HCT116 (cell line): ENCODE results near the gene TCAP. TPM values are rescaled to one million over a fixed set of nuclear protein-coding genes. Genes with fewer than 3 reads are reported as not detected.

Source experiments
- ATAC-seq: fragments of 200-7000 bp; cut with Tn5 transposase; 2 replicates; pipeline ENCODE4 v1.9.1; 2020; ENCODE audit warnings: mild to moderate bottlenecking, moderate library complexity
- BruUV-seq: library from RNA; stranded (reverse); fragments of 400-500 nt; replicated peaks from 2 replicates; lab custom pipeline; 2021; lab: Mats Ljungman, UMichigan
- CTCF ChIA-PET: fragments of 300-600 bp; sonication (Branson Sonifier 250); formaldehyde crosslinking; loops from one replicate; lab custom pipeline; 2021; ENCODE audit warnings: antibody characterized with exemption; lab: Charles Lee
- POLR2A ChIA-PET: fragments of 300-600, 350-600 bp; sonication (Branson Sonifier 250); formaldehyde crosslinking; loops from one replicate; lab custom pipeline; 2021; ENCODE audit warnings: antibody characterized with exemption; lab: Charles Lee
- RAD21 ChIA-PET, 2 experiments: fragments of 300-600 bp; sonication (Branson Sonifier 250); formaldehyde crosslinking; loops; one replicate each; lab custom pipeline; 2023; ENCODE audit warnings: low total read pairs in 2 of 2; ENCODE audit not compliant: uncharacterized antibody in 2 of 2, unreplicated experiment in 2 of 2, low non-redundant PET in 1 of 2; lab: Charles Lee
- DNase-seq: peaks from one replicate; pipeline ENCODE4 v3.0.0-alpha.2; 2010; ENCODE audit warnings: low read depth, low spot score
- H2AFZ ChIP-seq: fragments of 200-600 bp; shearing (Covaris generic), sonication (generic); 2 replicates; pipeline ENCODE4 v1.6.1; 2017; ENCODE audit warnings: low read depth, mixed run types, mixed read lengths, antibody characterized with exemption, low read length; ENCODE audit not compliant: poor library complexity, severe bottlenecking
- H3K27ac ChIP-seq: 2 replicates; pipeline ENCODE4 v1.5.1; 2012; ENCODE audit warnings: low read depth, low read length
- H3K27me3 ChIP-seq: fragments of 200-600 bp; sonication (generic); 2 replicates; pipeline ENCODE4 v1.6.1; 2016; ENCODE audit warnings: mixed run types, low read length, mixed read lengths; ENCODE audit not compliant: insufficient read depth
- H3K36me3 ChIP-seq, 2 experiments: fragments of 200-500 bp in 1 of 2; fragments of 200-600 bp in 1 of 2; sonication (Bioruptor generic) in 1 of 2; sonication (generic) in 1 of 2; 2 replicates each; pipeline versions ENCODE4 v1.5.1 to v1.6.1; 2014 to 2016; ENCODE audit warnings: low read length in 2 of 2, inconsistent platforms in 1 of 2, mixed read lengths in 1 of 2, mixed run types in 1 of 2; ENCODE audit not compliant: insufficient read depth in 2 of 2, control insufficient read depth in 1 of 2
- H3K4me1 ChIP-seq, 2 experiments: fragments of 200-600 bp in 1 of 2; sonication (generic) in 1 of 2; 2 replicates each; pipeline versions ENCODE4 v1.5.1 to v1.6.1; 2012 to 2017; ENCODE audit warnings: low read length in 2 of 2, inconsistent platforms in 1 of 2, mild to moderate bottlenecking in 1 of 2, mixed read lengths in 1 of 2, mixed run types in 1 of 2, moderate library complexity in 1 of 2; ENCODE audit not compliant: insufficient read depth in 2 of 2, control insufficient read depth in 1 of 2
- H3K4me2 ChIP-seq: fragments of 200-600 bp; sonication (generic); 2 replicates; pipeline ENCODE4 v1.6.1; 2017; ENCODE audit warnings: mixed run types, low read length, mixed read lengths
- H3K4me3 ChIP-seq, 2 experiments: fragments of 200-600 bp in 1 of 2; sonication (generic) in 1 of 2; replicated peaks in 1 of 2; 2 replicates each; pipeline ENCODE4 v1.5.1; 2011 to 2016; ENCODE audit warnings: low read length in 2 of 2, control low read depth in 1 of 2, low read depth in 1 of 2, mild to moderate bottlenecking in 1 of 2, mixed read lengths in 1 of 2, mixed run types in 1 of 2
- H3K79me2 ChIP-seq: fragments of 200-600 bp; sonication (generic); 2 replicates; pipeline ENCODE4 v1.6.1; 2017; ENCODE audit warnings: mild to moderate bottlenecking, mixed run types, low read length, moderate library complexity, mixed read lengths; ENCODE audit not compliant: insufficient read depth
- H3K9ac ChIP-seq: fragments of 200-600 bp; sonication (generic); 2 replicates; pipeline ENCODE4 v1.6.1; 2016; ENCODE audit warnings: low read length, mixed read lengths
- H3K9me2 ChIP-seq: fragments of 200-600 bp; sonication (generic), shearing (Covaris generic); 2 replicates; pipeline ENCODE4 v1.6.1; 2017; ENCODE audit warnings: mixed run types, mild to moderate bottlenecking, moderate library complexity; ENCODE audit not compliant: insufficient read depth
- H3K9me3 ChIP-seq, 2 experiments: fragments of 200-500 bp in 1 of 2; fragments of 200-600 bp in 1 of 2; sonication (Bioruptor generic) in 1 of 2; sonication (generic) in 1 of 2; 2 replicates each; pipeline ENCODE4 v1.6.1; 2014 to 2017; ENCODE audit warnings: low read length in 2 of 2, mixed read lengths in 2 of 2, inconsistent platforms in 1 of 2, low read depth in 1 of 2, mild to moderate bottlenecking in 1 of 2, mixed run types in 1 of 2, moderate library complexity in 1 of 2; ENCODE audit not compliant: control insufficient read depth in 1 of 2, insufficient read depth in 1 of 2
- H4K20me1 ChIP-seq: fragments of 200-600 bp; sonication (generic), shearing (Covaris generic); 2 replicates; pipeline ENCODE4 v1.6.1; 2017; ENCODE audit warnings: mixed run types, mild to moderate bottlenecking, moderate library complexity; ENCODE audit not compliant: insufficient read depth
- CBX3 ChIP-seq: IDR thresholded peaks from 2 replicates; pipeline ENCODE4 v1.6.1; 2012; ENCODE audit warnings: low read depth
- CEBPB ChIP-seq: IDR thresholded peaks from 2 replicates; pipeline ENCODE4 v1.6.1; 2012; ENCODE audit warnings: low read depth
- EZH2 ChIP-seq: fragments of 200-600 bp; sonication (generic); IDR thresholded peaks from 2 replicates; pipeline ENCODE4 v1.6.1; 2017; ENCODE audit warnings: antibody characterized with exemption, mixed run types
- FOSL1 ChIP-seq: IDR thresholded peaks from 2 replicates; pipeline ENCODE4 v1.6.1; 2012; ENCODE audit warnings: low read depth
- SIN3A ChIP-seq: IDR thresholded peaks from 2 replicates; pipeline ENCODE4 v1.6.1; 2012; ENCODE audit warnings: low read depth
- SRF ChIP-seq: IDR thresholded peaks from 2 replicates; pipeline ENCODE4 v1.6.1; 2012; ENCODE audit warnings: low read depth
- ZFX ChIP-seq: fragments of 450-650 bp; IDR thresholded peaks from 2 replicates; pipeline ENCODE4 v1.6.1; 2017
- intact Hi-C: fragments of 100-400 bp; cut with micrococcal nuclease; formaldehyde crosslinking; loops from 2 replicates; pipeline ENCODE4 v1.10.0; 2022
- total RNA-seq: library from RNA; stranded (reverse); gene quantifications from one replicate; pipeline ENCODE4 v1.2.1, GENCODE V29; 2021; ENCODE audit not compliant: unreplicated experiment
- TF ChIP-seq, protein P1 (sequence below): IDR thresholded peaks from 2 replicates; pipeline ENCODE4 v1.6.1; 2012; ENCODE audit warnings: low read depth

The TCAP gene
- total RNA-seq, 1 experiment from 2014 or later: 1.5 TPM

DNA sequence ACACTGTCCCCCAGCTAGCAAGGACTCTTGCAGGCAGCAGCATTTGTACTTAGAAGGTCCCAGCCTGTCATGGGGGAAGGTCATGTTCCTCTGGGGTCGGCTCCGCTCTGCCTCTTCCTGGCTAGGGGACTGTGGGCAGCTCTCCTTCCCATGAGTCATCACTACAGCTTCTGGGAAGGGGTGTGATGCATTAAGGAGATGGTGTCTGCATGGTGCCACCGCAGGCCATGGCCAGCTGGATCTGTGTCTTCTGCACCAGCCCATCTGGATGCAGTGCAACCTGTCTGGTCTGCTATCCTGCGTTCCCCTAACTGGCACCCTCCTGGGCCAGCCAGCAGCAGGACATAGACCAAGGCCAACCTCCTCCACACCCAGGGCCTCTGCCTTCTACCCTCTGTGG is 21.9 kb upstream of the TCAP start:
- ChIA-PET POLR2A (interaction anchor here (1.1 kb wide), 1 partner anchor 8 kb away, joined by 3 read pairs; no protein-coding TSS in a partner anchor), RAD21 (no interaction called here), CTCF (interaction anchor here (1.0 to 4.0 kb wide), 4 partner anchors 9 to 21 kb away, joined by 3 to 16 read pairs (median 6); no protein-coding TSS in a partner anchor)
- no peaks in the 10 kb centered on the region for H4K20me1 ChIP-seq
- no peak overlapping the region for H2AFZ ChIP-seq
- no TSS peak for BruUV-seq
- H3K9me3 ChIP-seq: no peaks in the 10 kb centered on the region
- no peak overlapping the region for H3K4me3 ChIP-seq
- H3K27me3 ChIP-seq: no peaks in the 10 kb centered on the region
- ATAC-seq (peak; percentile 56), DNase-seq (no peak)
- H3K4me2 ChIP-seq: peak overlapping the region; percentile 46
- no peaks in the 10 kb centered on the region for H3K36me3 ChIP-seq
- peak overlapping the region; percentile 15; the same call in 1 of the 2 replicates for H3K27ac ChIP-seq
- H3K9ac ChIP-seq: no peak overlapping the region
- peaks cover 23 to 41% of the 10 kb centered on the region in 2 experiments for H3K4me1 ChIP-seq
- H3K9me2 ChIP-seq: no peaks in the 10 kb centered on the region
- intact Hi-C loops: no loop called here
- TF ChIP-seq ZFX (no peak), FOSL1 (no peak), SRF (no peak), EZH2 (no peak), SIN3A (no peak), CBX3 (no peak), CEBPB (no peak)
- TF ChIP-seq, protein P1, sequence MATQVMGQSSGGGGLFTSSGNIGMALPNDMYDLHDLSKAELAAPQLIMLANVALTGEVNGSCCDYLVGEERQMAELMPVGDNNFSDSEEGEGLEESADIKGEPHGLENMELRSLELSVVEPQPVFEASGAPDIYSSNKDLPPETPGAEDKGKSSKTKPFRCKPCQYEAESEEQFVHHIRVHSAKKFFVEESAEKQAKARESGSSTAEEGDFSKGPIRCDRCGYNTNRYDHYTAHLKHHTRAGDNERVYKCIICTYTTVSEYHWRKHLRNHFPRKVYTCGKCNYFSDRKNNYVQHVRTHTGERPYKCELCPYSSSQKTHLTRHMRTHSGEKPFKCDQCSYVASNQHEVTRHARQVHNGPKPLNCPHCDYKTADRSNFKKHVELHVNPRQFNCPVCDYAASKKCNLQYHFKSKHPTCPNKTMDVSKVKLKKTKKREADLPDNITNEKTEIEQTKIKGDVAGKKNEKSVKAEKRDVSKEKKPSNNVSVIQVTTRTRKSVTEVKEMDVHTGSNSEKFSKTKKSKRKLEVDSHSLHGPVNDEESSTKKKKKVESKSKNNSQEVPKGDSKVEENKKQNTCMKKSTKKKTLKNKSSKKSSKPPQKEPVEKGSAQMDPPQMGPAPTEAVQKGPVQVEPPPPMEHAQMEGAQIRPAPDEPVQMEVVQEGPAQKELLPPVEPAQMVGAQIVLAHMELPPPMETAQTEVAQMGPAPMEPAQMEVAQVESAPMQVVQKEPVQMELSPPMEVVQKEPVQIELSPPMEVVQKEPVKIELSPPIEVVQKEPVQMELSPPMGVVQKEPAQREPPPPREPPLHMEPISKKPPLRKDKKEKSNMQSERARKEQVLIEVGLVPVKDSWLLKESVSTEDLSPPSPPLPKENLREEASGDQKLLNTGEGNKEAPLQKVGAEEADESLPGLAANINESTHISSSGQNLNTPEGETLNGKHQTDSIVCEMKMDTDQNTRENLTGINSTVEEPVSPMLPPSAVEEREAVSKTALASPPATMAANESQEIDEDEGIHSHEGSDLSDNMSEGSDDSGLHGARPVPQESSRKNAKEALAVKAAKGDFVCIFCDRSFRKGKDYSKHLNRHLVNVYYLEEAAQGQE: no peak
- H3K79me2 ChIP-seq: peaks cover 75% of the 10 kb centered on the region
